CD4-positive, alpha-beta T cell treated with Interleukin-10 for 1 hour (primary cell): ENCODE results near the gene BCAT1.
"Not testable (repeated sequence)": the region's sequence is repeated elsewhere in the genome, so short reads cannot be mapped to it uniquely, and the experiment has no call there.

Experiments used
- DNase-seq: peaks from one replicate; pipeline ENCODE4 v3.0.0-alpha.2; 2020

BCAT1 gene

GRCh38 chr12:24898185-24898584 lies 50.7 kb downstream of the BCAT1 start:
- DNase-seq = no peak

GRCh38 chr12:24896171-24896570 lies 52.7 kb downstream of the BCAT1 start:
- no peak for DNase-seq

DNA sequence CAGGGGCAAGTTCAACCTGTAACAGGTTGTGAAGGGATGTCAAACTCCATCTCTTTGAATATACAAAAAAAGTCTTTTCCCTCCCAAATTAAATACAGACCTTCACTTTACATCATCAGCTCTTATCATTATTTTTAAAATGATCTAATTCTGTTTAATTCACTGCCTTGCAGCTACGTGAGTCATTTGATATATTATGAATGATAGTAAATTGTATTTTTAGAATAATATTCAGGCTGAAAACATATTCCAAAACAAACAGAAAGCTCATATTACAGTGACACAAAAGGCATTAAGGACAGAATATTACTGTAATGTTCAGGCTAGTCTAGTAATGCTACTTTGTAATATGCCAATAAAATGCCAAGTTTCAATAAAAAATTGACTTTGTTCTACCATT lies 53.3 kb downstream of the BCAT1 start:
- DNase-seq = no peak

- DNase-seq = no peak
Measured at GRCh38 chr12:24894879-24895278, 54.0 kb downstream of the BCAT1 start.

- no peak for DNase-seq
Measured at GRCh38 chr12:24890048-24890803, 58.7 kb downstream of the BCAT1 start.

DNA sequence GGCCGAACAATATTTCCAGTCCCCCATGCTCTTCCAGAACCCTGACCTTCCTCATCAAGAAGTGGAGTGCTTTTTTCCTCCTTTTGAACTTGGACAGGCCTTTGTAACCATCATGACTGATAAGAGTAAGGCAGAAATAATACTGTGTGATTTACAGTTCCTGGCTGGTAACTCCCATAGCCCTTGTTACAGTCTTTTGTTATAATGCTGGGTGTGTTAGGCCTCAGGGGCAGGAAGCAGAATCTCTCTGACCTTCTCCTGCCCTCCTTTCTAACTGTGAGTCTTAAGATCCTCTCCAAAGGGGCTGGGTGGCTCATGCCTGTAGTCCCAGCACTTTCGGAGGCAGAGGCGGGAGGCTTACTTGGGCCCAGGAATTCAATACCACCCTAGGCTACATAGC lies 59.5 kb downstream of the BCAT1 start:
- no peak for DNase-seq

- DNase-seq = no peak
Measured at GRCh38 chr12:24888813-24889212, 60.1 kb downstream of the BCAT1 start.

- no peak for DNase-seq
Measured at GRCh38 chr12:24884911-24885310, 64.0 kb downstream of the BCAT1 start.

DNA sequence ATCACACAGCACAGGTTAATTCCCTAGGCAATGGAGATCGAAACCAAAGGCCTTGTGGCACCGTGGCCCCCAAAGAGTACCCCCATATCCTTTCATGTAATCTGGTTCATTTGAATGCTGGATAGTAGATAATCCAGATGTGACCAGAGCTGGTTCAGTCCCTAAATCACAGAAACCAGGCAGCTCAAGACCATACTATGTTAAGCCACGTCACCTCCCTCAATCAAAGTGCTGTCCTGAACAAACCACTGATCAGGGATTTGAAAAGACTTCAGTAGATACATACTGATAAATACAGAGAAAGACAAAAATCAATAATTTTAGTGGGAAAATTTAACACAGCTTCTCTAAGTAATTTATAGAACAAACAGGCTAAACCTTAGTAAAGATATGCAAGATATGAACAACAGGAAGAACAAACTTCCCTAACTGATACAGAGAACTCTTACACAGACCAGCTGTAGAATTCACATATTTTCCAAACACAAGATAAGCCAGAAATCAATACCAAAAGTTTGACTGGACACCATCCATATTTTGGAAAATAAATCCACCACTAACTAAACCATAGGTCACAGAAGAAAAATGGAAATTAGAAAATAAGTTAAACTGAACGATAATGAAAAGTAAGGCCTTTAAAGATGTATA lies 67.1 kb downstream of the BCAT1 start:
- no peak for DNase-seq

- no peak for DNase-seq
Measured at GRCh38 chr12:24881227-24881626, 67.7 kb downstream of the BCAT1 start.

DNA sequence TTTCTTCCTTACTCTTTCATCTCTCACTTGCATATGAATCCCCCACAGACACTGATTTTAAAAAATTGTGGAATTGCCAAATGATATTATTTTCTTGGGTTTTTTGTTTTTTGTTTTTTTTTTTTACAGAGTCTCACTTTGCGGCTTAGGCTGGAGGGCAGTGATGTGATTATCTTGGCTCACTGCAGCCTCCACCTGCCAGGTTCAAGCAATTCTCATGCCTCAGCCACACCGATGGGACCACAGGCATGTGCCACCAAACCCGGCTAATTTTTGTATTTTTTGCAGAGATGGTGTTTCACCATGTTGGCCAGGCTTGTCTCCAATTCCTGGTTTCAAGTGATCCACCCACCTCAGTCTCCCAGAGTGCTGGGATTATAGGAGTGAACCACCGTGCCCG lies 68.2 kb downstream of the BCAT1 start:
- DNase-seq = no peak

DNA sequence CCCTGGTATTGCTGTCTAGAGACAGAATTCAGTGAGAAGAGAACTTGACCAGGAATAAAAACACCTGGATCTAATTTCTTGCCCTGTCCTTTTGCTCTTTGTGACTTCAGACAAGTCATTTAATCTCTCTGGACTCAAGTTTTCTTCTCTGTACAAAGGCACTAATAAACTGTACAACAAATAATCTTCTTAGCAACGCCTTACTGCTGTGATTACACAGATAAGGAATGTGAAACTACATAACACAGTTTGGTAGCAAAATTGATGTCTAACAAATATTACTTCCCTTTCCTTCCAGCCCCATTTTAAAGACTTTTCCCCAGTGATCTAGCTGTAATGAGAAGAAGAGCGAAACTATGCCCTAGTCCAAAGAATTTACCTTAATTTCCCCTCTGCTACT lies 69.3 kb downstream of the BCAT1 start:
- DNase-seq = no peak

- no peak for DNase-seq
Measured at GRCh38 chr12:24875014-24875413, 73.9 kb downstream of the BCAT1 start.

GRCh38 chr12:24872211-24872610 lies 76.7 kb downstream of the BCAT1 start:
- no peak for DNase-seq

GRCh38 chr12:24866139-24866538 lies 82.8 kb downstream of the BCAT1 start:
- DNase-seq = not testable (repeated sequence)

DNA sequence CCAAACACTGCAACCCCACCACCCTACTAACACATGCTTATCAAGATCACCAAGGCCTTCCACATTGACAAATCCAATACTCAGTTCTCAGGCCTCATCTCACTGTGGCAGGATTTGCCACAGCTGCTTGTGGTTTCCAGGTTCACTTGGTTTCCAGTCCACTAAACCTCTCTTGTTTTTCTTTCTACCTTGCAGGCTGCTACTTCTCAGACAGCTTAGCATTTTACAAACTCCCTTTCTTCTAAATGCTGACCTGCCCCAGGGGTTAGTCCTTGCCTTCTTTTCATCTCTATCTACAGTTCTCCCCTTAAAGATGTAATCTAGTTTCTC lies 84.1 kb downstream of the BCAT1 start:
- no peak for DNase-seq

DNA sequence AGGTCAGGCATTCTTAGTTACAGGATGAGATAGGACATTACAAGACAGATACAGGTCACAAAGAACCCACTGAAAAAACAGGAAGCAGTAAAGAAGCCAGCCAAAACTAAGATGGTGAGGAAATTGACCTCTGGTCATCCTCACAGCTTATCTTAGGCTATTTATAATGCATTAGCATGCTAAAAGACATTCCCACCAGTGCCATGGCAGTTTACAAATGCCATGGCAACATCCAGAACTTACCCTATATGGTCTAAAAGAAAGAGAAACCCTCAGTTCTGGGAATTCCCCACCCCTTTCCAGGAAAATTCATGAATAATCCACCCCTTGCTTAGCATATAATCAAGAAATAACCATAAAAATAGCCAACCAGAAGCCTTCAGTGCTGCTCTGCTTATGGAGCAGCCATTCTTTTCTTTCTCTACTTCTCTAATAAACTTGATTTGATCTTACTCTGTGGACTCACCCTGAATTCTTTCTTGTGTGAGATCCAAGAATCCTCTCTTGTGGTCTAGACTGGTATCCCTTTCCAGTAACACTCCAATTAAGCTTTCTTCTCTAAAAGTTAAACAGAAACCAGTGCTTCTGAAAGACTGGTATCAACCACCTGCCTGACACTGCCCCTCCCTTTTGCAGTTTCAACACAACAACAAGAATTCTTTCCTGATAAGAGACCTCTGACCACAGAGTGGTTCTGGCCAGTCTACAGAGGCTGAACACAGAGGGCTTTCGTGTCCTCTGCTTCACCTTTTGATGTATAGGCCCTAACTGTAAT lies 86.9 kb downstream of the BCAT1 start:
- DNase-seq = no peak

DNA sequence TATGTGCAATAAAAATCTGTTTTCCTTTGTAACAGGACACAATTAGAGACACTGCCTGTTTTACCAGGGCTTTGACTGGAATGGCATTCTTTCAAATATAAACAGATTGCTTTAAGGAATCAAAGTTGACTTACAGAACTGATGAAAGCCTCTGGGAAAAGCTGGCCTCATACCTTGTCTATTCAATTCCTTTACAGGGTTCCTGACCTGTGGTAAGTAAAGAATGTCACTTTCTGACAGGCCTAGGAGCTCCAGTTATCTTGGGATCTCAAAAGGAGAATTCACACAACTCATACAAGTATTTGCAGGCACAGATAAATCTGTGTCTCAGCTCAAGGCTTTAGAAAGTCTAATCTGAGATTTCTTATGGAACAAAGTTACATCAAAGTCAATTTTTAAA lies 88.4 kb downstream of the BCAT1 start:
- DNase-seq = no peak

DNA sequence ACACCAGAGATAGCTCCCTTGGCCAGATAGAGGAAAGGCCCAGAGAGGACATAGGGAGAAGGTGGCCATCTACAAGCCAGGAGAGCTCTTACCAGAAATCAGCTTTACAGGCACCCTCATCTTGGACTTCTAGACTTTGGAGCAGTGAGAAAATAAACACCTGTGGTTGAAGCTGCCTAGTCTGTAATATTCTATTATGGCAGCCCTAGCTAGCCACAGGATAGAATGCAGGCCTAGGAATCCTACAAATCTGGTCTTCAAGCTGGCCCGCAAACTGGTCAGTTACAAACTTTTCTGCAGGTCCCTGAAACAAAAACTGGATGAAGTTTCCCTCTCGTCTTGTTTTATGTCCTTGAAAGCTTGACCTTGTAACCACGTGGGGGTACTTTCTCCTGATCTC lies 92.4 kb downstream of the BCAT1 start:
- DNase-seq = no peak

DNA sequence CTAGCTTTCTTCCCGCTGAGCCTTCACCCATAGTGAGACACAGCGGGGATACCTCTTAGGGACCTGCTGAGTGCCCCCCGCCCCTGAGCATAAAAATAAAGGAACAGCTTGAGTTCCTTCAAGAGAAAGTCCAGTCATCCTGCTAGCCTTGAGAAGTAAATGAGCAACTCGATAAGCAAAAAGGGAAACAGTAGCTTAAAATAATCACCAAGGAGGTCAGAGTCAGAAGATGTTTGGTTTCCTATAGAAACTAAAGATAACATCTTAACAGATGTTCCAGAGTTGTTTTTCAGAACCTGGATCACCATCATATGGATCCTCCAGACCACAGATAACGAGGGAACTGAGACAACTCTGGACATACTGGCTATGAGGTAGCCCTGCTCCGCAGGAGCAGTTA lies 94.0 kb downstream of the BCAT1 start:
- DNase-seq = no peak

GRCh38 chr12:24854017-24854416 lies 94.9 kb downstream of the BCAT1 start:
- DNase-seq = no peak

DNA sequence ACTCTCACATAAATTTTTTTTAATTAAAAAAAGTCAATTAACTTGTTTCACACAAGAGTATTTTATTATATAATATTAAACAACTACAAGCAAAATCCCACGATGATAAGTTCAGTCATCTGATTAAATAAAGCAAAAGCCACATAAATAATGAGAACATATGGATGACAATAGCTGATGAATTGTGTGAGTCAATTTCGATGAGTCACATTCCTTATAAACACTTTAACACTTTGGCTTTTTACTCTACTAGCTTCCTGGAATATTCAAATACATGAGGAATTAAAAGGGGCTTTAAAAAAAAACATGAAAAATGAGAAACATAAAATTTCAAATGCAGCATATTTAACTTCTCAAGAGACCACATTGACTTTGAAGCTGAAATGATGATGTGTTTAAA lies 95.3 kb downstream of the BCAT1 start:
- no peak for DNase-seq

- no peak for DNase-seq
Measured at GRCh38 chr12:24853094-24853493, 95.8 kb downstream of the BCAT1 start.

DNA sequence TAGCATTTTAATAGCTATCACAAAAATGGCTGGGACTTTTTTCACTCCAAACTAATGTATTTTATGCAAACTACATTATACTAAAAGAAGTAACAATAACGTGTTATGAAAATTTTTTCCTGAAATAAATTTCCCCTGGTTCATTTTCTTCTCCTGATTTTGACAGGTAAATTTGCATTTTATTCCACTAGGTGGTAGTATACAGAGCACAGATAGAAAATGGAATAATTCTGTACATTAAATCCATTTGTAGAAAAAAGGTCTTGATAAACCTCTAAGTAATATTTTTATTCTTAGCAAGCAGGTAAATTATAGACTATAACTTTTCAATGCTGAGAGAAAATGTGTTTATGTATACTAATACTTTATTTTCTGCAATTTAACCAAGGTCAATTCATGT lies 96.5 kb downstream of the BCAT1 start:
- DNase-seq = no peak
